ENCODE data around the gene GFI1.
"Not testable (repeated sequence)": the region's sequence is repeated elsewhere in the genome, so short reads cannot be mapped to it uniquely, and the experiment has no call there.

GFI1 gene

DNA sequence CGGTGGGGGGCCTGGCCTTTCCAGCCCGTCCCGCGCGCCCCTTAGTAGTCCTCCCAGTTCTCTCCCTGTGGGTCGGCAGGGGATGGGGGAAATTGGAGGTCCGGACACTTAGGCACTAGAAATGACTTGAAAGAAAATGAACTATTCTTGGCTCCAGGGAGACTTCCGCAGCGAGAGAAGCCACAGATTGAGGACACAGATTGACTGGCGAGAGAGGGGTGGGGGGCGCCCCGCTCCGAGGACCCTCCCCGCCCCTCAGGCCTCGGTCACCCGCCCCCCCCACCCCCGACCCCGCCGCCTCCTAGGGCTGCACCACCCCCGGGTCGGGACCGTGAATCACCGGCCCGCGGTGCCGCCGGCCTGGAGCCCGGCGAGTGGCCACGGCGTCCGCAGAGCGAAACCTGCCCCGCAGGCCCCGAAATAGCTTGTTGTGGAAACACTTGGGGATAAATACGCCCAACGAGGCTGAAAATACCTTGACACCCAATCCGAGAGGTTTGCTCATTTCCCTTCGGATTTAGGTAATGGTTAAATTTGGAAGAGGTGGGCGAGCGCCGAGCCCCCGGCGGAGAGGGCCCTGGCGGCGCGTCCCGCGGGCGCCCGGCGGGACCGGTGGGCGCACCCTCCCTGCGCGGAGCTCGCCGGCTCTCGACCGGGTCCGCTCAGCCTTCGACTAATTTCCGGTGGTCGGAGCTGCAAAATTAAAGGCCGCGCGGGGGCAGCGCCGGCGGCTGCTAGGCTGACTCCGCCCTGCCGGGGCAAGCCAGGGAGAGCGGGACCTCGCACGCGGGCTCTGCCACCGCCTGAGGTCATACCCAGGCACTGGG lies at the start of gene GFI1:
Gene GFI1 (minus strand): TSS at position 675 of the 827 bp plus-strand sequence. CDS start 3,438 bp downstream, outside the sequence.
- no peak for TF ChIP-seq CTCF (IDR thresholded peaks at IDR 0.05; ENCODE audit: low read depth, low read length)
- no peak for DNase-seq (ENCODE audit: low read depth, low spot score)
- in situ Hi-C loops (cut with HindIII; ENCODE audit: low sequenced_read_pairs): no loop called here
- H3K4me3 ChIP-seq (ENCODE audit: low read depth, low read length): peak within 1 kb of the TSS; percentile 40

DNA sequence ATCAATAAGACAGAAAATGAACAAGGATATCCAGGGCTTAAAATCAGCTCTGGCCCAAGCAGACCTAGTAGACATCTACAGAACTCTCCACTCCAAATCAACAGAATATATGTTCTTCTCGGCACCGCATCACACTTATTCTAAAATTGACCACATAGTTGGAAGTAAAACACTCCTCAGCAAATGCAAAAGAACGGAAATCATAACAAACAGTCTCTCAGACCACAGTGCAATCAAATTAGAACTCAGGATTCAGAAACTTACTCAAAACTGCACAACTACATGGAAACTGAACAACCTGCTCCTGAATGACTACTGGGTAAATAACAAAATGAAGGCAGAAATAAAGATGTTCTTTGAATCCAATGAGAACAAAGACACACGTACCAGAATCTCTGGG lies 45.6 kb upstream of the GFI1 start:
- H3K4me3 ChIP-seq (ENCODE audit: low read depth, low read length); DNase-seq (ENCODE audit: low read depth, low spot score); in situ Hi-C loops (cut with HindIII; ENCODE audit: low sequenced_read_pairs): not testable (repeated sequence)

DNA sequence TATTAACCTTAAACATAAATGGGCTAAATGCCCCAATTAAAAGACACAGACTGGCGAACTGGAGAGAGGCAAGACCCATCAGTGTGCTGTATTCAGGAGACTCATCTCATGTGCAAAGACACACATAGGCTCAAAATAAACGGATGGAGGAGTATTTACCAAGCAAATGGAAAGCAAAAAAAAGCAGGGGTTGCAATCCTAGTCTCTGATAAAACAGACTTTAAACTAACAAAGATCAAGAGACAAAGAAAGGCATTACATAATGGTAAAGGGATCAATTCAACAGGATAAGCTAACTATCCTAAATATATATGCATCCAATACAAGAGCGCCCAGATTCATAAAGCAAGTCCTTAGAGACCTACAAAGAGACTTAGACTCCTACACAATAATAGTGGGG lies 45.2 kb upstream of the GFI1 start:
- DNase-seq (ENCODE audit: low read depth, low spot score); in situ Hi-C loops (cut with HindIII; ENCODE audit: low sequenced_read_pairs); H3K4me3 ChIP-seq (ENCODE audit: low read depth, low read length): not testable (repeated sequence)

GRCh38 chr1:92527670-92528069 lies 40.9 kb upstream of the GFI1 start:
- DNase-seq (ENCODE audit: low read depth, low spot score): no peak
- no peak for TF ChIP-seq CTCF (IDR thresholded peaks at IDR 0.05; ENCODE audit: low read depth, low read length)
- no peak overlapping the region for H3K4me3 ChIP-seq (ENCODE audit: low read depth, low read length)
- in situ Hi-C loops (cut with HindIII; ENCODE audit: low sequenced_read_pairs): no loop called here

GRCh38 chr1:92524944-92525590 lies 38.3 kb upstream of the GFI1 start:
- DNase-seq (ENCODE audit: low read depth, low spot score); in situ Hi-C loops (cut with HindIII; ENCODE audit: low sequenced_read_pairs); H3K4me3 ChIP-seq (ENCODE audit: low read depth, low read length): not testable (repeated sequence)

- H3K4me3 ChIP-seq (ENCODE audit: low read depth, low read length): no peak overlapping the region
- TF ChIP-seq CTCF (IDR thresholded peaks at IDR 0.05; ENCODE audit: low read depth, low read length): no peak
- DNase-seq (ENCODE audit: low read depth, low spot score): no peak
- in situ Hi-C loops (cut with HindIII; ENCODE audit: low sequenced_read_pairs): no loop called here
Measured at GRCh38 chr1:92519043-92519442, 32.3 kb upstream of the GFI1 start.

DNA sequence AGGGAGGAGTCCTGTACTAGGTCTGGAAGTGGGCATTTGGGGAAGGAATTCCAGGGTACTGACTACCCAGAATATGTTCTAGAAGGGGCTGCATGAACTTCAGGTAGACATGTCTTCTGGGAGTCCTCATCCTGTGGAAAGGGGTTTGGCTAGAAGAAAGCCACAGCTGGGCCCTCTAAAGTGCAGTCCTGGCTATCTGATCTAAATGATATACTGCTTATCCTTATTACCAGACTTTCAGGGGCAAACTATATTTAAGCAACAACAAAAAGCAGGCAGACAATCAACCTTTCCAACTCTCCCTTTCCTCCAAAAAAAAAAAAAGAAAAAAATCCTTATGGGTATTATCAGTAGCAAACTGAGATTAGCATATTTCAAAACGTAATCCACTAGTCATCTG lies 29.8 kb upstream of the GFI1 start:
- no peak overlapping the region for H3K4me3 ChIP-seq (ENCODE audit: low read depth, low read length)
- TF ChIP-seq CTCF (IDR thresholded peaks at IDR 0.05; ENCODE audit: low read depth, low read length): no peak
- no peak for DNase-seq (ENCODE audit: low read depth, low spot score)
- in situ Hi-C loops (cut with HindIII; ENCODE audit: low sequenced_read_pairs): no loop called here

GRCh38 chr1:92515796-92516201 lies 29.1 kb upstream of the GFI1 start:
- TF ChIP-seq CTCF (IDR thresholded peaks at IDR 0.05; ENCODE audit: low read depth, low read length): no peak
- no peak overlapping the region for H3K4me3 ChIP-seq (ENCODE audit: low read depth, low read length)
- no peak for DNase-seq (ENCODE audit: low read depth, low spot score)
- in situ Hi-C loops (cut with HindIII; ENCODE audit: low sequenced_read_pairs): no loop called here
